ENCODE data around the gene MEMO1. TPM values are rescaled to one million over a fixed set of nuclear protein-coding genes. Genes with fewer than 3 reads are reported as not detected.
"Not testable (repeated sequence)": the region's sequence is repeated elsewhere in the genome, so short reads cannot be mapped to it uniquely, and the experiment has no call there.

The MEMO1 gene
- total and polyA plus RNA-seq, 4 donors = 22.4 to 32.9 (median 27.3) TPM

- TF ChIP-seq MAX (IDR thresholded peaks at IDR 0.05) (no peak), ATF3 (IDR thresholded peaks at IDR 0.05) (no peak), RAD21 (IDR thresholded peaks at IDR 0.05) (no peak)
Measured at GRCh38 chr2:31859959-31860358, 150.8 kb downstream of the MEMO1 start (continued).

DNA sequence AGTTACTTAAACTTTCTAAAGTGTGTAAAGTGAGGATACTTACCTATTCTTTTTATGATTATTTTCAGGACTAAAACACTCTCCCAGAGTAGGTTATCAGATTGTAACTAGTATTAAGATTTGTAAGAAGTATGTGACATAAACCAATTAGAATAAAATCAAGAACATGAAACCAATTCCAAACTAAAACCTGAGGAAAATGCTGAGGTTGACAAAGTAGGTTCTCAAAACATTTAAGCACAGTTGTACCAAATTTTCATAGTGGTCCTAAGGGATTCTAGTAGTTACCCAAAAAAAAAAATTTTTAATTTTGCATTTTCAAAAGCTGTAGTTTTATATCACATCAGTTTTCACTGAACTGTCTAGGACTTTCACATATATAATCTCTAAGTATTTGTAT, 157.3 kb downstream of the MEMO1 start:
- Histone ChIP-seq H3K27me3 (ENCODE audit: control insufficient read depth in 4 of 4, insufficient read depth in 4 of 4, low read length in 3 of 4) (no peaks in the 10 kb centered on the region), H3K27ac (ENCODE audit: low read depth in 1 of 2, low read length in 2 of 2) (no peak overlapping the region), H3K36me3 (ENCODE audit: control insufficient read depth in 4 of 4, insufficient read depth in 3 of 4, low read depth in 1 of 4, low read length in 3 of 4) (peaks cover 0 to 4% (median 0%) of the 10 kb centered on the region in 4 donors), H3K4me3 (ENCODE audit: low read depth in 1 of 3, low read length in 3 of 3) (no peak overlapping the region), H3K4me1 (ENCODE audit: control insufficient read depth in 4 of 4, insufficient read depth in 4 of 4, low read length in 3 of 4) (no peaks in the 10 kb centered on the region), H3K9ac (ENCODE audit: low read depth in 1 of 2, low read length in 2 of 2) (no peak overlapping the region), H3K9me3 (ENCODE audit: control insufficient read depth in 4 of 4, low read length in 3 of 4) (no peaks in the 10 kb centered on the region)
- TF ChIP-seq RXRA (IDR thresholded peaks at IDR 0.05) = no peak
- TF ChIP-seq, protein P1, sequence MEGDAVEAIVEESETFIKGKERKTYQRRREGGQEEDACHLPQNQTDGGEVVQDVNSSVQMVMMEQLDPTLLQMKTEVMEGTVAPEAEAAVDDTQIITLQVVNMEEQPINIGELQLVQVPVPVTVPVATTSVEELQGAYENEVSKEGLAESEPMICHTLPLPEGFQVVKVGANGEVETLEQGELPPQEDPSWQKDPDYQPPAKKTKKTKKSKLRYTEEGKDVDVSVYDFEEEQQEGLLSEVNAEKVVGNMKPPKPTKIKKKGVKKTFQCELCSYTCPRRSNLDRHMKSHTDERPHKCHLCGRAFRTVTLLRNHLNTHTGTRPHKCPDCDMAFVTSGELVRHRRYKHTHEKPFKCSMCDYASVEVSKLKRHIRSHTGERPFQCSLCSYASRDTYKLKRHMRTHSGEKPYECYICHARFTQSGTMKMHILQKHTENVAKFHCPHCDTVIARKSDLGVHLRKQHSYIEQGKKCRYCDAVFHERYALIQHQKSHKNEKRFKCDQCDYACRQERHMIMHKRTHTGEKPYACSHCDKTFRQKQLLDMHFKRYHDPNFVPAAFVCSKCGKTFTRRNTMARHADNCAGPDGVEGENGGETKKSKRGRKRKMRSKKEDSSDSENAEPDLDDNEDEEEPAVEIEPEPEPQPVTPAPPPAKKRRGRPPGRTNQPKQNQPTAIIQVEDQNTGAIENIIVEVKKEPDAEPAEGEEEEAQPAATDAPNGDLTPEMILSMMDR (IDR thresholded peaks at IDR 0.05; ENCODE audit: low read depth, low read length, missing input control) = no peak
- no peak for TF ChIP-seq HNF4A (conservative IDR thresholded peaks at IDR 0.05)
- TF ChIP-seq, protein P2, sequence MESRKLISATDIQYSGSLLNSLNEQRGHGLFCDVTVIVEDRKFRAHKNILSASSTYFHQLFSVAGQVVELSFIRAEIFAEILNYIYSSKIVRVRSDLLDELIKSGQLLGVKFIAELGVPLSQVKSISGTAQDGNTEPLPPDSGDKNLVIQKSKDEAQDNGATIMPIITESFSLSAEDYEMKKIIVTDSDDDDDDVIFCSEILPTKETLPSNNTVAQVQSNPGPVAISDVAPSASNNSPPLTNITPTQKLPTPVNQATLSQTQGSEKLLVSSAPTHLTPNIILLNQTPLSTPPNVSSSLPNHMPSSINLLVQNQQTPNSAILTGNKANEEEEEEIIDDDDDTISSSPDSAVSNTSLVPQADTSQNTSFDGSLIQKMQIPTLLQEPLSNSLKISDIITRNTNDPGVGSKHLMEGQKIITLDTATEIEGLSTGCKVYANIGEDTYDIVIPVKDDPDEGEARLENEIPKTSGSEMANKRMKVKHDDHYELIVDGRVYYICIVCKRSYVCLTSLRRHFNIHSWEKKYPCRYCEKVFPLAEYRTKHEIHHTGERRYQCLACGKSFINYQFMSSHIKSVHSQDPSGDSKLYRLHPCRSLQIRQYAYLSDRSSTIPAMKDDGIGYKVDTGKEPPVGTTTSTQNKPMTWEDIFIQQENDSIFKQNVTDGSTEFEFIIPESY (IDR thresholded peaks at IDR 0.05) = no peak
- no peak for TF ChIP-seq SP1 (IDR thresholded peaks at IDR 0.05)
- TF ChIP-seq GABPA (IDR thresholded peaks at IDR 0.05 in 1 of 2, conservative IDR thresholded peaks at IDR 0.05 in 1 of 2) = no peak
- no peak for TF ChIP-seq JUND (IDR thresholded peaks at IDR 0.05)
- no peak for TF ChIP-seq YY1 (IDR thresholded peaks at IDR 0.05)
- TF ChIP-seq EGR1 (IDR thresholded peaks at IDR 0.05; ENCODE audit: low read depth in 2 of 2) = no peak
- TF ChIP-seq FOXA2 (IDR thresholded peaks at IDR 0.05) = no peak
- no peak for TF ChIP-seq ATF3 (IDR thresholded peaks at IDR 0.05)
- TF ChIP-seq TAF1 (conservative IDR thresholded peaks at IDR 0.05) = no peak
- TF ChIP-seq RAD21 (IDR thresholded peaks at IDR 0.05) = no peak
- no peak for TF ChIP-seq NR2F2 (IDR thresholded peaks at IDR 0.05)
- no peak for TF ChIP-seq FOXA1 (IDR thresholded peaks at IDR 0.05)
- TF ChIP-seq MAX (IDR thresholded peaks at IDR 0.05) = no peak
- no peak for TF ChIP-seq HNF4G (IDR thresholded peaks at IDR 0.05)
- TF ChIP-seq, protein P3, sequence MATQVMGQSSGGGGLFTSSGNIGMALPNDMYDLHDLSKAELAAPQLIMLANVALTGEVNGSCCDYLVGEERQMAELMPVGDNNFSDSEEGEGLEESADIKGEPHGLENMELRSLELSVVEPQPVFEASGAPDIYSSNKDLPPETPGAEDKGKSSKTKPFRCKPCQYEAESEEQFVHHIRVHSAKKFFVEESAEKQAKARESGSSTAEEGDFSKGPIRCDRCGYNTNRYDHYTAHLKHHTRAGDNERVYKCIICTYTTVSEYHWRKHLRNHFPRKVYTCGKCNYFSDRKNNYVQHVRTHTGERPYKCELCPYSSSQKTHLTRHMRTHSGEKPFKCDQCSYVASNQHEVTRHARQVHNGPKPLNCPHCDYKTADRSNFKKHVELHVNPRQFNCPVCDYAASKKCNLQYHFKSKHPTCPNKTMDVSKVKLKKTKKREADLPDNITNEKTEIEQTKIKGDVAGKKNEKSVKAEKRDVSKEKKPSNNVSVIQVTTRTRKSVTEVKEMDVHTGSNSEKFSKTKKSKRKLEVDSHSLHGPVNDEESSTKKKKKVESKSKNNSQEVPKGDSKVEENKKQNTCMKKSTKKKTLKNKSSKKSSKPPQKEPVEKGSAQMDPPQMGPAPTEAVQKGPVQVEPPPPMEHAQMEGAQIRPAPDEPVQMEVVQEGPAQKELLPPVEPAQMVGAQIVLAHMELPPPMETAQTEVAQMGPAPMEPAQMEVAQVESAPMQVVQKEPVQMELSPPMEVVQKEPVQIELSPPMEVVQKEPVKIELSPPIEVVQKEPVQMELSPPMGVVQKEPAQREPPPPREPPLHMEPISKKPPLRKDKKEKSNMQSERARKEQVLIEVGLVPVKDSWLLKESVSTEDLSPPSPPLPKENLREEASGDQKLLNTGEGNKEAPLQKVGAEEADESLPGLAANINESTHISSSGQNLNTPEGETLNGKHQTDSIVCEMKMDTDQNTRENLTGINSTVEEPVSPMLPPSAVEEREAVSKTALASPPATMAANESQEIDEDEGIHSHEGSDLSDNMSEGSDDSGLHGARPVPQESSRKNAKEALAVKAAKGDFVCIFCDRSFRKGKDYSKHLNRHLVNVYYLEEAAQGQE (IDR thresholded peaks at IDR 0.05) = no peak
- no peak for DNase-seq (ENCODE audit: low spot score)

DNA sequence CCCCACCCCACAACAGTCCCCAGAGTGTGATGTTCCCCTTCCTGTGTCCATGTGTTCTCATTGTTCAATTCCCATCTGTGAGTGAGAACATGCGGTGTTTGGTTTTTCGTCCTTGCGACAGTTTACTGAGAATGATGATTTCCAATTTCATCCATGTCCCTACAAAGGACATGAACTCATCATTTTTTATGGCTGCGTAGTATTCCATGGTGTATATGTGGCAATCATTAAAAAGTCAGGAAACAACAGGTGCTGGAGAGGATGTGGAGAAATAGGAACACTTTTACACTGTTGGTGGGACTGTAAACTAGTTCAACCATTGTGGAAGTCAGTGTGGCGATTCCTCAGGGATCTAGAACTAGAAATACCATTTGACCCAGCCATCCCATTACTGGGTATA, 168.7 kb downstream of the MEMO1 start:
- H3K9me3 ChIP-seq (ENCODE audit: control insufficient read depth in 4 of 4, low read length in 3 of 4); H3K27ac ChIP-seq (ENCODE audit: low read depth in 1 of 2, low read length in 2 of 2); H3K9ac ChIP-seq (ENCODE audit: low read depth in 1 of 2, low read length in 2 of 2); H3K4me1 ChIP-seq (ENCODE audit: control insufficient read depth in 4 of 4, insufficient read depth in 4 of 4, low read length in 3 of 4); H3K4me3 ChIP-seq (ENCODE audit: low read depth in 1 of 3, low read length in 3 of 3); H3K36me3 ChIP-seq (ENCODE audit: control insufficient read depth in 4 of 4, insufficient read depth in 3 of 4, low read depth in 1 of 4, low read length in 3 of 4); DNase-seq (ENCODE audit: low spot score); H3K27me3 ChIP-seq (ENCODE audit: control insufficient read depth in 4 of 4, insufficient read depth in 4 of 4, low read length in 3 of 4): not testable (repeated sequence)
- 97% methylated on average over 4 of the region's 5 CpGs for WGBS

Data from liver (tissue), 9 donors.